SKM-1 treated with dmso at 0.1 percent for 144 hours (cell line): ENCODE data around the gene TESMIN.

Experiments
- DNase-seq: peaks from one replicate; lab custom pipeline; 2025; ENCODE audit not compliant: unreplicated experiment; lab: John Stamatoyannopoulos, UW

The TESMIN gene

GRCh38 chr11:68684385-68685356 lies 66.6 kb downstream of the TESMIN start, which contains the start of gene GAL:
GAL (plus strand) TSS chr11:68684544; CDS start chr11:68684924, 380 bp downstream.
- DNase-seq: no peak

DNA sequence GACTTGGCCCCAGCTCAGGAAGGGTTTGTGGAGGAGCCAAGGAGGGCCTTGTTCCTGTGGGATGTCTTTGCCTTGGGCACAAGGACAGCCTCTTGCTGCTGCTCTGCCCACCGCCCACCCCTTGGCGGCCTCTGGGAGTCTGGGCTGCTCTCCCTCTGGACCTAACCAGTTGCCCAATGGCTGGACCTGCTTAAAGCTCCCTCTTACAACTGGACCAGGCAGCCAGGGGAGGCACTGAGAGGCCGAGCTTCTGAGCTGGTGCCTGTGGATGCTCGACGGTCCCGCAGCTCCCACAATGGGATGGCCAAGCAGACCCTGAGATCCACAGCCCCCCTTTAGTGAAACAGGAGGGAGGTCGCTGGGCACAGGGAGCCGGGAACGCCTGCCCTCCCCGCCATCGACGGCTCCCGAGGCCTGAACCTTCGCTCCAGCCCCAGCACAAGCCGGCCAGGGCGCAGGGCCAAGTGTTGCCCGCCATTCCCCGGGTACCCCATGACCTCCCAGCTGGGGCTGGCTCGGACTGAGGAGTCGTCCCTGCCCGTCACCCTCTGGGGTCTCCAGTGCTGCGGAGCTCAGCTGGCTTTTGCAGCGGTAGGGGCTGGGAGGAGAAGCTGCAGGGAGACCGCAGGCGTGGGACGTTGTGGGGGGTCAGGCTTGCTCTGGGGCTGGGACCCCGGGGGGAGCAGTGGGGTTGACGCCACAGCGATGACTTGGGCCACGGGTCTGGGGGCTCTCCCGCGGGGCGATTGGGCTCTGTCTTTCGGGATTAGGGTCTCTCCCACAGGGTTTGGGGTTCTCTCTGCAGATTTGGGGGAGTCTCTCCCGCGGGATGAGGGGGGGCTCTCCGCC lies 67.6 kb downstream of the TESMIN start:
- DNase-seq: no peak

GRCh38 chr11:68683121-68683520 lies 68.2 kb downstream of the TESMIN start:
- DNase-seq: no peak

DNA sequence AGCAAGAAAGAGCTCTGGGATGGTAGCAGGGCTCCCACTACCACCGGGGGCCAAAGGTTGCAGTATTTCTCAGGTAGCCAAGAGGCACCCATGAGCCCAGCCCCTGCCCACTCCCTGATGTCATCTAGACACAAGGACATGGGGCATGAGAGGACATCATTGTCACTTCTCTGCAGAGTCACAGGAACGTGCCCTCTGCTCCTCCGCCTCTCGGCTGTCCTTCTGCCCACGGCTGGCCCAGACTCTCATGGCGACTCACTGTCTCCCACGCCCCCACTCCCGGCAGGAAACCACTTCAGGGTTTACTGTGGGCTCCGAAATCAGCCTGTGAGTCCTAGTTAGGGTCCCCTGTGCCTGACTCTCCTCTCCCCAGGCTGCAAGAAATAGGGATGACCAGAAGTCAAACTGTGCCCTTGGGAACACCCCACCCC lies 68.8 kb downstream of the TESMIN start:
- DNase-seq: peak; percentile 76

DNA sequence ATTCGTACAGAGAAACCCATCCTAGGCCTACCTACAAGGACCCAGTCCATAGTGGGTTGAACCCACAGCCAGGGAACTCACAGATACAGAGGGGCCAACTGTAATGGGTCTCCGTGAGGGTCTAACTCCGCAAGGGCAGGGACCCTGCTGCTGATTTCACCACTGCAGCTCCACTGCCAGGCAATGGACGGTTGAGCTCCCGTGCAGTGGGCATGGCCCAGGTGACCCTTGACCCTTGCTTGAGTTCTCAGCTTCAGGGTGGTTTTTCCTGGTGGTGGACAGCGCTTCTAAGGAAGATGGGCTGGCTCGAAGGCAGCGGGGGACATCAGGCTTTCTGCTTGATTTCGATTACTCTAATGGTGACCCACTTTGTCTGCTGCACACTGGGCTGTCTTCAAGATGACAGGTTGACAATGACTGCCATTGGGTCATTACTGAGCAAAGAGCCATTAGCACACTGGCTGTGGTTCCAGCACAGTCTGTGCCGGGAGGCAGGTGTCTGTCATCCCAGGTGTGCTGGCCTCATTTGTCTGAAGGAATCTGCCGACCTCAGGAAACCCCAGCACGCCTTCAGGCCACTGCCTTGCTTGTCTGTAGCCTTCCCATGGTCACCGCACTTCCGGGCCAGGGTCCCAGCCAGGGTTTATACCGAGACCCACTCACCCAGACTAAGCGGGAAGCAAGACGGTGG lies 70.6 kb downstream of the TESMIN start:
- DNase-seq: no peak

DNA sequence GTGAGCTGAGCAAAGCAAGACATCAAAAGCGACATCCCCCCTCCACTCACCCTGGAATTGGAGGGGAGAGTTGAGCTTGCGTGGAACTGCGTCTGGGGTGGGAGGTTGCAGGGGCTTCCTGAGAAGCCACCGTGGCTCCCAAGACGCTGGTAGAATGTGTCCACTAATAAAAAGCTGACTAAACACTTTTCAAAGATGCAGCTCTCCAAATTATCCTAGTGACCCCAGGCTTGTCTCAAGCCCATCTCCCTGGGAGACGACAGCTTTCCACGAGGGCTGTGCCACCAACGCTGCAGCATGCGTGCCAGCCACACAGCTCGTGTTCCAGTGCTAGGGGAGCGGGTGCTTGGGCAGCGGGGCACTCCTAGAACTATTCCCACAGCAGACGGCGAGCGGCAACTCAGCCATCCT lies 73.3 kb downstream of the TESMIN start:
- DNase-seq: no peak

DNA sequence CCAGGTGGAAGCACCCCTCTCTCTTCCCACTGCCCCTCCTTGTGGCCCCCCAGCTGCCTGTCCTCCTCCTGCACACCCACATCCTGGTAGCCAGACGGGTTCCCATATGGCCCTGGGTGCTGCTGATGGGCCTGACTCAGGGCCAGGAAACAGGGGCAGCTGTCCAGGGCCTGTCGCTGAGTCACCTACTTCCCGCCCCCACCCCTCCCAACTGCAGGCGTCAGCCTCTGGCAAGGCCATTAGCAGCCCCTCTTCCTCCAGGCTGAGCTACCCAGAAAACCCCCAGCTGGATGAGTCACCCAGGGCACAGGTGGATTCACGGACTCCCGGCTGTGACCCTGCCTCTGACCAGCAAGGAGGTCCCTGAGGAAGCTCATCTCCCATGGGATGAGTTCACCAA lies 73.9 kb downstream of the TESMIN start:
- DNase-seq: no peak

- no peak for DNase-seq
Measured at GRCh38 chr11:68674461-68674860, 76.9 kb downstream of the TESMIN start.

DNA sequence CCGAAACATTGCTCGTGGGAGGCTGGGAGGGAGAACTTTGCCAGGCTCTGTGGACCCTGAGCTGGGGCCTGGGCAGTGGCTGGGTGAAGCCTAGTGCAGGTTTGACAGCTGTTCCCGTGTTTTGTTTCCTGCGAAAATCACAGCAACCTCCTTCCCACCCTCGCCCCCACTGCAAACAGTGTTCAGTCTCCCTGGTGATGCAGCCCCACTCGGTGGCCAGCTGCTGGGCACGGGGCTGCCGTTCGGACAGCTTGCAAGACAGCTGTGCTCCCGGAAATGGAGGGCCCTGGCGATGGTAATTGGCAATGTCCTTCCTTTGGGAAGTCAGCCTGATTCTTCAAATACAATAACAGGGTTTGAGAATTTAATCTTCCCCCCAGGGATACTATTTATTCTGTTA lies 77.3 kb downstream of the TESMIN start:
- DNase-seq: no peak

- DNase-seq: no peak
Measured at GRCh38 chr11:68673306-68673945, 77.9 kb downstream of the TESMIN start.

- no peak for DNase-seq
Measured at GRCh38 chr11:68670208-68670992, 80.9 kb downstream of the TESMIN start.

DNA sequence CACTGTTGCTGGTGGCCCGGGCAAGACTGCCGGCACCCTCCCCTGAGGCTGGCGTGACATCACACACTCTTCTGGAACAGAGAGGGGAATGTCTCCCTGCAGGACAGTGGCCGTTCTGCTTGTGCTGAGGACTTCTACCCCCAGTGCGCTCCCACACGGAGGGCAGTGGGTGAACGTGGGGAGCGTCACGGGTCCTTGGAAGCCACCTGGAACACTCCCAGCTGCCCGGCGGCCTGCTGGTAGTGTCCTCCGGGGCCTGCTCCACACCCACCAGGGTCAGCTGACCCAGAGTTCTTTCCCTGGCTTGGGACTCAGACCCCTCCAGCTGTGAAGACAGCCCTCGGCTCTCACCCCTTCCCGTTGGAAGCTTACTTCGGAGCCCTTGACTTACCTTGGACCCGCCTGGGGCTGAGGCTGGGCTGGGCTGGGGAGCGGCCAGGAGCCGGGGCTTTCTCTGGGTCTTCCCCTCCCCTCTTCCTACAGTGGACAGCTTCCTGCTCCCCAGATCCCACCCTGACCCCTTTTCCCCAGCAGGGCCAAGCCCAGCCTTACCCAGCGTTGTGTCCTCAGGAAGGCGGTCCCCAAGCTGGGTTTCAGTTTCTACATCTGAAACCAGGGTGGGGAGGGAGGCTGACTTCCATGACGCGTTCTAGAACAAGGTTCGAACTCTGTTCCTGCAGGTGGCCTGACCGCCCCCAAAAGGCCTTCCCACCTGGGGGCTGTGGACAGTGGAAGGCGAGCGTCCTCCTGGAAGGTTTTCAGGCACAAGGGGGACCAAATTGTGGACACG lies 81.8 kb downstream of the TESMIN start:
- DNase-seq: no peak

DNA sequence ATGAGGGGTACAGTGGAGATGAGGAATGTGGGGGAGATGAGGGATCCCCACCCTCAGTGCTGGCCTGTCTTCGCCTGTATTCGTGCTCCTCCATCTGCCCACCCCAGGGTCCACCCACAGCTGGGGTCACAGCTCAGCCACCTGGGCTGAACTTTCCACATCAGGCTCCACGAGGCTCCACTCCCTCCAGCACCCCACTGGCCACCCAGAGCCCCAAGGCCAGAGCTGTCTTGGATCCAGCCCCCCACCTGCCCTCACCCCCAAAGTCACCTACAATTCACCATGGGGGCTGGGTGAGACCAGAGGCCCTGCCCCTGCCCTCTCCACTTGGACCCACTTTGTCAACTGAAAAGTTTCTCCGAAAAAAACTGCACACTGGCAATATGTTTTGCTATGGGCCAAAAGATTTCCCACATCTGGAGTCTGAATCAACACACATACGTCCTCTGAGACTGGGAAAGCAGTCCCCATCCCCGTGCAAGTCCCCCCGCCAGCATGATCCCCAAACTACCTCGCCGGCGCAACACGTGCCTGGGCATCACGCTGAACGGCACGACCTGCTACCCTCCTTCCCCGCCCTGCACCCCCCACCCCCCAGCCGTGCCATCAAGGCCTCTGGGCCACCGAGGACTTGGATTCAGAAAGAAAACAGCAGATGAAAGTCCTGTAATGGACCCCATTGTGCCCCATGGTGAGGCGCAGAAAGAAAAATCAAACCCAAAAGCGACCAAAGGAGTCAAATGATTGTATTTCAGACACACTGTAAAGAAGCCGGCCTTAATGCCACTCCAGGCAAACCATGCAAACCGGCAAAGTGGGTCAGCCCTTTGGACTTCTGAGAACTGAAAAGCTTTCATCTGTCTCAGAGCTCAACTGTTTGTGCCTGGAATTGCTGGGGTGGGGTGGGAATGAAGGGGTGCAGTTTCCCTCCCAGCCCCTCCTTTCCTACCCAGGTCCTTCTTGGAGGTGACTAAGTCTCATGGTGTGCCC lies 83.5 kb downstream of the TESMIN start:
- no peak for DNase-seq

GRCh38 chr11:68666849-68667248 lies 84.5 kb downstream of the TESMIN start:
- no peak for DNase-seq

DNA sequence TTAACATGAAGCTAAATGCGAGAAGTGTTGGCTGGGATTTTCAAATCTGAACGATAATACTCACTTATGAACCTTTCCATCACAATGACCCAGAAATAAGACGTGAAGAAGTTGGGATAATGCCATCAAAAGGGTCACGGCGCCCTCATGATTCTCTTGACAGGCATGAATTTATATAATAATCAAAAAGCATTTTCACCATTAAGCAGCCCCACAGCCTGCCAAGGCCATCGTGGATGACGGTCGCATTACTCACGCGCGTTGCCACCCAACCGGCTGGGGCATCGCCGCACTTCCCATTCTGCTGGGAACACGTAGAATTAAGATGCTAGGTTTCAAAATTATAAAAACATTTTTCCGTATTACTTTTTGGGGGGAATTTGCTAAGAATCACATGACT lies 85.9 kb downstream of the TESMIN start:
- DNase-seq: no peak

DNA sequence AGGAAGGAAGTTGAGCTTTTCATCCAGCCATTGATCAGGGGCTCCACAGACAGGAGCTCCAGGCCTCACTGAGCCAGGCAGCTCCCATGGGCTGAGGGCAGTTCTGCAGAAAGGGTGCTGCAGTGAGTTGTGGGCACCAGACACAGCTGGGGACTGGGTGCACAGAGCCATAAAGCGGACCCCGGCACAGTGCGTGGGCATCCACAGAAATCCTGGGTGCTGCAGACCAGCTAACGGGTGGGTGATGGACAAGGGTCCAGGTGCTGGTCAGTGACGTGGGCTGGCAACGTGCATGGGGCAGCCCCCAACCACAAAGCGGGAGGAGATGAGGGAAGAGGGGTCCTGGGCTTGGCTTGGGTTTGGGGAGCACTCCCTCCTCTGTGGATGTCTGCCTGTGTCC lies 86.4 kb downstream of the TESMIN start:
- no peak for DNase-seq

- DNase-seq: no peak
Measured at GRCh38 chr11:68664141-68664540, 87.2 kb downstream of the TESMIN start.

DNA sequence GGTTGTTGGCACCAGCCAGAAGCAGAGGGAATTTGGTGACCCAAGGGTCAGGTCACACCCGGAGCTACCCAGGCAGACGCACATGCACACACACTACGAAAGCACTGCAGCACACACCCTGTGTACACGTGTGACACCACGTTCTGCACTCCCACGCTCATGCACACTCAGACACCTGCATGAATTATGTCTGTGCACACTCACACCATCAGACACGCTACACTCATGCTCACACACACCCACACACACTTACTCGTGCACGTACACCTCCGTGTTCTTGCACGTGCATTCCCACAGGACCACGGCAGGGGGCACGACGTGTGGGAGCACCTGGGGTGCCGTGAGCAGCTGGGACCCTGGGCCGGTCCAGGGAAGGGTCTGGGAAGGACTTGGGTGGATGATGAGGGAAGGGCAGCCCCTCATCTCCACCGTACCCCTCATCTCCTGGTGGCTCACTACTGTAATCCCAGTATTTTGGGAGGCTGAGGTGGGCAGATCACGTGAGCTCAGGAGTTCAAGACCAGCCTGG lies 87.8 kb downstream of the TESMIN start:
- DNase-seq: no peak
